ENCODE results near the gene TBC1D4.

DNA sequence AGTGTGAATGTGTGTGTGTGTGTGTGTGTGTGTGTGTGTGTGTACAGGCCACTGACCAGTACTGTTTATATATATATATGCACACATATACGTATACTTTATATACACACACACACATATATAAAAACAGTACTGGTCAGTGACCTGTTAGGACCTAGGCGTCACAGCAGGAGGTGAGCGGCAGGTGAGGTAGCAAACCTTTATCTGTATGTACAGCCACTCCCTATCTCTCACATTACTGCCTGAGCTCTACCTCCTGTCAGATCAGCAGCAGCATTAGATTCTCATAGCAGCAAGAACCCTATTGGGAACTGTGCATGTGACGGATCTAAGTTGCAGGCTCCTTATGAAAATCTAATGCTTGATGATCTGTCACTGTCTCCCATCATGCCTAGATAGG is 34.5 kb downstream of the TBC1D4 start:
- no peak for TF ChIP-seq POLR2A (IDR thresholded peaks at IDR 0.05)
- TF ChIP-seq, protein P1, sequence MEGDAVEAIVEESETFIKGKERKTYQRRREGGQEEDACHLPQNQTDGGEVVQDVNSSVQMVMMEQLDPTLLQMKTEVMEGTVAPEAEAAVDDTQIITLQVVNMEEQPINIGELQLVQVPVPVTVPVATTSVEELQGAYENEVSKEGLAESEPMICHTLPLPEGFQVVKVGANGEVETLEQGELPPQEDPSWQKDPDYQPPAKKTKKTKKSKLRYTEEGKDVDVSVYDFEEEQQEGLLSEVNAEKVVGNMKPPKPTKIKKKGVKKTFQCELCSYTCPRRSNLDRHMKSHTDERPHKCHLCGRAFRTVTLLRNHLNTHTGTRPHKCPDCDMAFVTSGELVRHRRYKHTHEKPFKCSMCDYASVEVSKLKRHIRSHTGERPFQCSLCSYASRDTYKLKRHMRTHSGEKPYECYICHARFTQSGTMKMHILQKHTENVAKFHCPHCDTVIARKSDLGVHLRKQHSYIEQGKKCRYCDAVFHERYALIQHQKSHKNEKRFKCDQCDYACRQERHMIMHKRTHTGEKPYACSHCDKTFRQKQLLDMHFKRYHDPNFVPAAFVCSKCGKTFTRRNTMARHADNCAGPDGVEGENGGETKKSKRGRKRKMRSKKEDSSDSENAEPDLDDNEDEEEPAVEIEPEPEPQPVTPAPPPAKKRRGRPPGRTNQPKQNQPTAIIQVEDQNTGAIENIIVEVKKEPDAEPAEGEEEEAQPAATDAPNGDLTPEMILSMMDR (IDR thresholded peaks at IDR 0.05), result no peak

All from right lobe of liver (tissue), 4 donors.